ENCODE results near the gene LRPPRC.

Gene LRPPRC

GRCh38 chr2:43906448-43907109 is 89.2 kb downstream of the LRPPRC start:
- no peak for DNase-seq (ENCODE audit: low read depth)

- no peak for DNase-seq (ENCODE audit: low read depth)
These were observed 89.9 kb downstream of the LRPPRC start for GRCh38 chr2:43905871-43906270.

- no peak for DNase-seq (ENCODE audit: low read depth)
These were observed 90.4 kb downstream of the LRPPRC start for GRCh38 chr2:43905371-43905803.

GRCh38 chr2:43899589-43899988 is 96.2 kb downstream of the LRPPRC start:
- DNase-seq (ENCODE audit: low read depth), result no peak

GRCh38 chr2:43898838-43899346 is 96.9 kb downstream of the LRPPRC start:
- no peak for DNase-seq (ENCODE audit: low read depth)

GRCh38 chr2:43898134-43898837 is 97.5 kb downstream of the LRPPRC start:
- DNase-seq (ENCODE audit: low read depth), result no peak

- DNase-seq (ENCODE audit: low read depth), result no peak
These were observed 98.3 kb downstream of the LRPPRC start for GRCh38 chr2:43897492-43897891.

- no peak for DNase-seq (ENCODE audit: low read depth)
These were observed 98.9 kb downstream of the LRPPRC start for GRCh38 chr2:43896906-43897305.

GRCh38 chr2:43894743-43895142 is 101.0 kb downstream of the LRPPRC start:
- DNase-seq (ENCODE audit: low read depth), result no peak

GRCh38 chr2:43890855-43891254 is 104.9 kb downstream of the LRPPRC start:
- no peak for DNase-seq (ENCODE audit: low read depth)

GRCh38 chr2:43889416-43889815 is 106.4 kb downstream of the LRPPRC start:
- DNase-seq (ENCODE audit: low read depth), result no peak

- DNase-seq (ENCODE audit: low read depth), result no peak
These were observed 108.6 kb downstream of the LRPPRC start for GRCh38 chr2:43887176-43887575.

GRCh38 chr2:43885132-43885632 is 110.6 kb downstream of the LRPPRC start:
- no peak for DNase-seq (ENCODE audit: low read depth)

- no peak for DNase-seq (ENCODE audit: low read depth)
These were observed 111.1 kb downstream of the LRPPRC start for GRCh38 chr2:43884689-43885088.

- DNase-seq (ENCODE audit: low read depth), result no peak
These were observed 113.5 kb downstream of the LRPPRC start for GRCh38 chr2:43882312-43882711.

- DNase-seq (ENCODE audit: low read depth), result no peak
These were observed 114.8 kb downstream of the LRPPRC start for GRCh38 chr2:43880952-43881351.

GRCh38 chr2:43880471-43880870 is 115.3 kb downstream of the LRPPRC start:
- DNase-seq (ENCODE audit: low read depth), result no peak

- DNase-seq (ENCODE audit: low read depth), result no peak
These were observed 116.5 kb downstream of the LRPPRC start for GRCh38 chr2:43879261-43879660.

GRCh38 chr2:43877782-43878464 is 117.9 kb downstream of the LRPPRC start:
- no peak for DNase-seq (ENCODE audit: low read depth)

- no peak for DNase-seq (ENCODE audit: low read depth)
These were observed 120.9 kb downstream of the LRPPRC start for GRCh38 chr2:43874776-43875451.

GRCh38 chr2:43872151-43872550 is 123.6 kb downstream of the LRPPRC start:
- DNase-seq (ENCODE audit: low read depth), result no peak

GRCh38 chr2:43855292-43855691 is 140.5 kb downstream of the LRPPRC start:
- DNase-seq (ENCODE audit: low read depth), result no peak

Data from HS-27A (cell line).